ENCODE data around the gene SRSF12. TPM values are rescaled to one million over a fixed set of nuclear protein-coding genes. Genes with fewer than 3 reads are reported as not detected.
"Not testable (repeated sequence)": the region's sequence is repeated elsewhere in the genome, so short reads cannot be mapped to it uniquely, and the experiment has no call there.

Gene SRSF12
- polyA plus RNA-seq, 12 donors = 2.7 to 5.6 (median 4.0) TPM; not detected in 2

- DNase-seq = no peak
Measured at GRCh38 chr6:89073840-89074239, 44.0 kb downstream of the SRSF12 start.

- DNase-seq = no peak
Measured at GRCh38 chr6:89073014-89073620, 44.8 kb downstream of the SRSF12 start.

GRCh38 chr6:89071036-89071435 lies 46.8 kb downstream of the SRSF12 start:
- DNase-seq = no peak

GRCh38 chr6:89069536-89070163 lies 48.2 kb downstream of the SRSF12 start:
- DNase-seq = no peak

- DNase-seq = no peak
Measured at GRCh38 chr6:89068695-89069094, 49.2 kb downstream of the SRSF12 start.

- DNase-seq = no peak
Measured at GRCh38 chr6:89067796-89068195, 50.1 kb downstream of the SRSF12 start.

GRCh38 chr6:89066940-89067646 lies 50.8 kb downstream of the SRSF12 start:
- DNase-seq = no peak

GRCh38 chr6:89066121-89066520 lies 51.8 kb downstream of the SRSF12 start:
- not testable (repeated sequence) for DNase-seq

- DNase-seq = not testable (repeated sequence)
Measured at GRCh38 chr6:89064931-89065330, 52.9 kb downstream of the SRSF12 start.

GRCh38 chr6:89063881-89064280 lies 54.0 kb downstream of the SRSF12 start:
- no peak for DNase-seq

- DNase-seq = no peak
Measured at GRCh38 chr6:89059227-89059626, 58.6 kb downstream of the SRSF12 start.

- DNase-seq = no peak
Measured at GRCh38 chr6:89058627-89059026, 59.2 kb downstream of the SRSF12 start.

- no peak for DNase-seq
Measured at GRCh38 chr6:89057759-89058158, 60.1 kb downstream of the SRSF12 start.

- DNase-seq = no peak
Measured at GRCh38 chr6:89054208-89054607, 63.7 kb downstream of the SRSF12 start.

GRCh38 chr6:89051676-89052075 lies 66.2 kb downstream of the SRSF12 start:
- DNase-seq = no peak

GRCh38 chr6:89050697-89051096 lies 67.2 kb downstream of the SRSF12 start:
- DNase-seq = no peak

GRCh38 chr6:89050155-89050554 lies 67.7 kb downstream of the SRSF12 start:
- peak; percentile 60 for DNase-seq

GRCh38 chr6:89048985-89049384 lies 68.9 kb downstream of the SRSF12 start:
- DNase-seq = peak; percentile 52

- DNase-seq = no peak
Measured at GRCh38 chr6:89048288-89048923, 69.5 kb downstream of the SRSF12 start.

GRCh38 chr6:89047473-89047872 lies 70.4 kb downstream of the SRSF12 start:
- DNase-seq = no peak

Data from muscle of arm (tissue), 12 donors.